HG02678 (cell line): ENCODE measurements around the gene CLDN4.

Source experiments
- ATAC-seq: cut with Tn5 transposase; IDR thresholded peaks from one replicate; pipeline ENCODE4 v1.9.1; 2021; ENCODE audit warnings: mild to moderate bottlenecking, moderate library complexity; ENCODE audit not compliant: unreplicated experiment

Gene CLDN4

DNA sequence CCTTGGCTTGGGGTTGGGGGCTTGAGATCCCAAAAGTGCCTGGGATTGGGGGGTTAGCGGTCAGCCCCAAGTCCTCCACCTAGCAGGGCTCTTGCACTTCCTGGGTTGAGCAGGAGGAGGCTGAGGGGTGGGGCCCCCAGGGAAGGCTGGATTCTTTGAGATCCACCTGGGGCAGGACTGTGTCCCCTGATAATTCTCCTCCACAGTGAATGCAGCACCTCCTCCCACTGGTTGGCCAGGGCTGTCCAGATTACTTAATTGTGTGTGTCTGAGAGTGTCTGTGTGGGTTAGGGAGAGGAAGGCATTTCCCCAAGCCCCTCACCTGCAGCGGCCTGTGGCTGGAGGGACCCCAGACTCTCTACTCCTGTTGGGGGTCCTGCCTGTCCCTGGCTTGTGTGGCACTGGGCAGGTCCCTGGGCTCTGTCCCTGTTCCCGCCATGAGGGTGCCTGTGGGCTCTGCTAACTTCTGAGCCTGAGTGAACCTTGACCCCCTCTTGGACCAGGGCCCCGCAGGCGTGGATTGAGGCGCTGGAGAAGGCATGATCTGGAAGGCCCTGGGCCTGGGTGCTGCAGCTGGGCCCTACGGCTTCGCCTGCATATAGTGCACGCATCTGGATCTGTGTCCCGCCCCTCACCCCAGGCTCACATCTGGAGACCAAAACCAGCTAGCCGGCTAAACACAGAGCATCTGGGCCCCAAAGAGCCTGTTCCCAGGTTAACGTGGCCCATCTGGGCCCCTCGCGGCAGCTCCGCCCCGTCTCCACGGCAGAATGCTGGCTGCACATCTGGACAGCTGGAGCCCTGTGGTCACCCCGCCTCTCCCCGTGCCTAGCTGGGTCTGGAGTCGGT lies 40.6 kb downstream of the CLDN4 start:
- ATAC-seq = no peak

- ATAC-seq = no peak
Measured at GRCh38 chr7:73872056-73872908, 41.5 kb downstream of the CLDN4 start.

DNA sequence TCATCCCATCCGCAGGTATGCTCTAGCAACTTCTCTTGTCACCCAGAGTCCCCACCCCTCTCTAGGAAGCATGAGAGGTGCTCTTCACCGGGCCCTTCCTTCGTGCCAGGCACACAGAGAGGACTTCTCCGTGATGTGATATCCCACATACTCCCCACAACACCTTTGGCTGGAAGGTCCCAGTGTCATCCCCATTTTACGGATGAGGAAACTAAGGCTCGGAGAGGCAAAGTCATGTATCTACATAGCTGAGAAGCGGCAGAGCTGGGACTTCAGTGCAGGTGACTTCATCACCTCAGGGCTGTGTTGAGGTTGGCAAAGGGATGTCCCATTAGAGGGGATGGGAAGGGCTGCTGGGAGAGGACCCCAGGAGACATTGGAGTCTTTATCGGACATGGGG lies 45.6 kb downstream of the CLDN4 start:
- no peak for ATAC-seq

DNA sequence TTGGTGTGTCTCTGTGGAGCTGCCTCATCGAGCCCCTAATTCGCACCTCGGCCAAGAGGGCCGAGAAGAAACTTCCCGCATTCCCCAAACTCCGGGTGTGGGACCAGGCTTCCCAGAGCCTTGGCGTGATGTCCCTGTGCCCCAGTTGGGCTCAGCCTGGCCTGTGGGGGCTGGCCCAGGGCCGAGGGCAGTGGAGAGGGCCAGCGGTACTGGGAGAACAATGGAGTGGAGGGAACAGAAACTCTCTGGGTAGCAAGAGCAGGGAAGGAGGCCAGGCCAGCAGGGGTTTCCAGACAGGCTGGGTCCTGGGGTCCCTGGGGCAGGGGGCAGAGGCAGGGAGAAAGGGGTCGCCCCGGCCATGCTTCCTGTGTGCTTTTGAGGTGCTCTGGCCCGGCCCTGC lies 46.2 kb downstream of the CLDN4 start:
- no peak for ATAC-seq

- ATAC-seq = no peak
Measured at GRCh38 chr7:73879977-73880681, 49.3 kb downstream of the CLDN4 start.

DNA sequence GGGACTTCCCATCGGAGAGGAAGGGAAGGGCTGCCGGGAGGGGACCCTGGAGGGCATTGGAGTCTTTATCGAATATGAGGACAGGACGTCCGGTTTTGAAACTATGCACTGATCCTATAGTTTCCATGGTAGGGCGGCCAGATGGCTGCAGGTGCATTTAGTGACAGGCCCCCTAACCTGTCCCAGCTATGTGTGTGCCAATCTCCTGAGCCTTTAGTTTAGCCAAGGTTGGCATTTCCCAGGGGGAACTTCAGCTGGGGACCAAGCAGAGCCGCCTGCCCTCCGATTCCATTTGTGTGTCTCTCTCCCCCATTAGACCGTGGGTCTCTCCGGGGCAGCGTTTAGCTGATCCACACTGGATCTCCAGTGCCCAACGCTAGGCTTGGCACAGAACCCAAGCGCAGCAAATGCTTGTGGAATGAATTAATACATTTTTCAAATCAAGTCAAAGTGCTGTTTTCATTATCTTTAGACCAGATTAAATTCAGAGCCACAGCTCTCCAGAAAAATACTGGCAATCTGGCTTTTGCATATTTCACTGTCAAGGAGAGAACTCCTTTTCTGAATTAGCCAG lies 50.0 kb downstream of the CLDN4 start:
- no peak for ATAC-seq

GRCh38 chr7:73881352-73882046 lies 50.7 kb downstream of the CLDN4 start:
- ATAC-seq = no peak

GRCh38 chr7:73882047-73882402 lies 51.2 kb downstream of the CLDN4 start:
- no peak for ATAC-seq
